Myometrial cell (primary cell): ENCODE results near the gene ADCY5. TPM values are rescaled to one million over a fixed set of nuclear protein-coding genes. Genes with fewer than 3 reads are reported as not detected.

ENCODE experiments used
- total RNA-seq: library from RNA; depleted of rRNA; stranded (reverse); fragments of >200 nt; gene quantifications from 2 replicates; pipeline ENCODE4 v1.2.3, GENCODE V29; 2015

ADCY5 gene
- total RNA-seq = 0.53 TPM in 1 of 2 replicates, not detected in the other

DNA sequence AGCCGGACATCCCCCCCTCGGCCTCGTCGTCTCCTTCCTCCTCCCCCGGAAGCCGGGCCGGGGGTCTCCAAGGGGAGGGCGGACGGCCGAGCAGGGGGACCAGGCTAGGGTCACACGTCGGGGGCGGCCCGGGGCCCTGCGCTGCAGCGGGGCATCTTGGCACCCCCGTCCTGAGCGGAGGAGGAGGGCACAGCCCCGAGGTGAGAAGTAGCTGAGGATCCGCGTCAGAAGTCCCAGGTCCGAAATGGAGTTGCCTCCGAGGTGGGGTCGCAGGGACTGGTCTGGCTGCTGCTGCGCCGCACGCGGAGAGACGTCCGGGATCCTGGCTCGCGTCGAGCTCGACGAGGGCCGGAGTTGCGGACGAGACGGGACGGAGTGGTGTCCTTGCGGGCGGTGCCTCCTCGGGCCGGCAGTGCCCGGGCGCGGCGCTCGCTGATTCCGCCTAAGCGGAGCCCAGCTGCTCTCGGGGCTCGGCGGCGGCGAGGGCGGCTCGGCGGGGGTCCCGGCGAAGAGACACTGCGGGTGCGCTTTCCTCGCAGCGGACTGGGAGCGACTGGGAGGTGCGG, at the start of gene ADCY5:
Gene ADCY5 (minus strand): TSS at position 555 of the 566 bp plus-strand sequence. CDS start 545 bp downstream, at position 10.

Other genes starting within 250 kb of the ADCY5 start
- gene SEC22A, start 247.1 kb downstream of the ADCY5 start, total RNA-seq = 57.2 and 79.3 TPM in 2 replicates
- 16.1 and 21.6 TPM in 2 replicates for gene HACD2, start 136.0 kb upstream of the ADCY5 start, total RNA-seq